Gastrocnemius medialis (tissue), 4 donors: ENCODE results near the gene STAT5A. TPM values are rescaled to one million over a fixed set of nuclear protein-coding genes. Genes with fewer than 3 reads are reported as not detected.
A peak's percentile ranks its signal among the peaks of the same experiment; 100 is the strongest.

Source experiments
- ATAC-seq, 2 donors: fragments of 150-250 bp; one replicate each; pipeline ENCODE4 v1.9.1; 2016
- DNase-seq, 2 donors: peaks; one replicate each; pipeline ENCODE4 v3.0.0-alpha.2; 2019
- H3K27ac ChIP-seq, 4 donors: fragments of 200-600 bp; sonication (generic); 1 replicate in 1 of 4; 2 replicates in 3 of 4; pipeline ENCODE4 v1.5.1; 2016 to 2018; ENCODE audit warnings: mild to moderate bottlenecking in 2 of 4, moderate library complexity in 1 of 4
- H3K27me3 ChIP-seq, 3 donors: fragments of 200-600 bp; sonication (generic) in 2 of 3; 1 replicate in 1 of 3; 2 replicates in 2 of 3; pipeline versions ENCODE4 v1.5.1 to v1.6.0; 2016 to 2019; ENCODE audit warnings: mild to moderate bottlenecking in 1 of 3, moderate library complexity in 1 of 3
- H3K36me3 ChIP-seq, 2 donors: fragments of 200-600 bp; sonication (generic) in 1 of 2; one replicate each; pipeline ENCODE4 v1.5.1; 2017 to 2018
- H3K4me1 ChIP-seq, 2 donors: fragments of 200-600 bp; sonication (generic) in 1 of 2; one replicate each; pipeline ENCODE4 v1.5.1; 2016 to 2017; ENCODE audit warnings: mild to moderate bottlenecking in 2 of 2
- H3K4me3 ChIP-seq, 4 donors: fragments of 200-600 bp; sonication (generic) in 3 of 4; 1 replicate in 1 of 4; 2 replicates in 3 of 4; pipeline ENCODE4 v1.5.1; 2016 to 2019; ENCODE audit warnings: mild to moderate bottlenecking in 2 of 4
- H3K9me3 ChIP-seq, 3 donors: fragments of 200-600 bp; sonication (generic) in 2 of 3; 1 replicate in 1 of 3; 2 replicates in 2 of 3; pipeline ENCODE4 v1.5.1; 2016 to 2019
- POLR2A ChIP-seq, 2 donors: fragments of 450-650 bp; IDR thresholded peaks; one replicate each; pipeline ENCODE4 v1.6.1; 2017; ENCODE audit warnings: antibody characterized with exemption in 2 of 2, mild to moderate bottlenecking in 2 of 2, moderate library complexity in 2 of 2
- in situ Hi-C, 4 donors: fragments of 200-750 bp; cut with MboI; loops; one replicate each; pipeline versions ENCODE4 v1.15.0 to v1.8.0; 2017; ENCODE audit warnings: low sequenced_read_pairs in 4 of 4
- intact Hi-C: fragments of 100-400 bp; cut with DNase I; formaldehyde crosslinking; loops from one replicate; pipeline ENCODE4 v1.15.1; 2023; ENCODE audit warnings: low total_unique reads
- total RNA-seq, 4 donors: library from RNA; depleted of rRNA; stranded (reverse); fragments of >200 nt; gene quantifications; one replicate each; pipeline versions ENCODE4 v1.1.0 to v1.2.3, GENCODE V29; 2016
- TF ChIP-seq, protein P1 (sequence below), 5 experiments: fragments of 450-650 bp in 3 of 5; fragments of 200-600 bp in 2 of 5; sonication (generic) in 2 of 5; IDR thresholded peaks in 4 of 5; conservative IDR thresholded peaks in 1 of 5; 1 replicate in 4 of 5; 2 replicates in 1 of 5; pipeline ENCODE4 v1.5.1; 2016 to 2019; ENCODE audit warnings: antibody characterized with exemption in 5 of 5, mild to moderate bottlenecking in 3 of 5, moderate library complexity in 3 of 5

The STAT5A gene
- total RNA-seq, 4 donors from 2014 or later = 36.0 to 87.0 (median 60.7) TPM

DNA sequence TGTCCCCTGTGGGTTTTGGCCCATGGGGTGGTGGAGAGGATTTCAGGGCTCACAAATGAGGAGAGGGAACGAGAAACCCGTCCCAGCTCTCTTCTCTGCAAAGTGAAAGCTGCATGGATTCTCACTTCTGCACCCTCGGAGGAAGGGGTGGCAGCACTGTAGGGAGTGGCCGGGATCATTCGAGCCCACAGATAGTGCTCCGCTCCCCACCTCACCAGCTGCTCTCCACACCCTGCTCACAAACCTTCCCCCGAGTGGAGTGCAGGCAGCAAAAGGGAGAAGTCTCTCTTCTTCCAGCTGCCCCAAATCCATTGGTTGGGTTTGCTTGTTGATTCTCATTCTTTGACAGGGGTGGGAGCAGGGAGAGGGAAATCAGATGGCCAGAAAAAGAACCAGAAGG, 20.1 kb downstream of the STAT5A start:
- DNase-seq (no peak), ATAC-seq (no peak)
- H3K9me3 ChIP-seq = no peaks in the 10 kb centered on the region
- peaks cover 0 to 40% of the 10 kb centered on the region in 2 donors for H3K36me3 ChIP-seq
- H3K4me3 ChIP-seq = no peak overlapping the region
- H3K27me3 ChIP-seq = no peaks in the 10 kb centered on the region
- intact Hi-C loops = no loop called here
- no peak overlapping the region for H3K27ac ChIP-seq
- TF ChIP-seq, protein P1, sequence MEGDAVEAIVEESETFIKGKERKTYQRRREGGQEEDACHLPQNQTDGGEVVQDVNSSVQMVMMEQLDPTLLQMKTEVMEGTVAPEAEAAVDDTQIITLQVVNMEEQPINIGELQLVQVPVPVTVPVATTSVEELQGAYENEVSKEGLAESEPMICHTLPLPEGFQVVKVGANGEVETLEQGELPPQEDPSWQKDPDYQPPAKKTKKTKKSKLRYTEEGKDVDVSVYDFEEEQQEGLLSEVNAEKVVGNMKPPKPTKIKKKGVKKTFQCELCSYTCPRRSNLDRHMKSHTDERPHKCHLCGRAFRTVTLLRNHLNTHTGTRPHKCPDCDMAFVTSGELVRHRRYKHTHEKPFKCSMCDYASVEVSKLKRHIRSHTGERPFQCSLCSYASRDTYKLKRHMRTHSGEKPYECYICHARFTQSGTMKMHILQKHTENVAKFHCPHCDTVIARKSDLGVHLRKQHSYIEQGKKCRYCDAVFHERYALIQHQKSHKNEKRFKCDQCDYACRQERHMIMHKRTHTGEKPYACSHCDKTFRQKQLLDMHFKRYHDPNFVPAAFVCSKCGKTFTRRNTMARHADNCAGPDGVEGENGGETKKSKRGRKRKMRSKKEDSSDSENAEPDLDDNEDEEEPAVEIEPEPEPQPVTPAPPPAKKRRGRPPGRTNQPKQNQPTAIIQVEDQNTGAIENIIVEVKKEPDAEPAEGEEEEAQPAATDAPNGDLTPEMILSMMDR (IDR thresholded peaks at IDR 0.05 in 4 of 5, conservative IDR thresholded peaks at IDR 0.05 in 1 of 5) = no peak
- no peak for TF ChIP-seq POLR2A (IDR thresholded peaks at IDR 0.05)
- in situ Hi-C loops = no loop called here
- peaks cover 16% of the 10 kb centered on the region in 2 donors for H3K4me1 ChIP-seq

GRCh38 chr17:42309142-42309541, 20.8 kb downstream of the STAT5A start:
- no peak for DNase-seq
- Histone ChIP-seq H3K4me1 (peaks cover 16% of the 10 kb centered on the region in 2 donors), H3K27ac (peak overlapping the region in 1 of 4 donors; percentile 0), H3K4me3 (no peak overlapping the region), H3K9me3 (no peaks in the 10 kb centered on the region), H3K36me3 (peaks cover 0 to 39% of the 10 kb centered on the region in 2 donors), H3K27me3 (no peaks in the 10 kb centered on the region)
- in situ Hi-C loops = no loop called here
- ATAC-seq = no peak
- TF ChIP-seq POLR2A (IDR thresholded peaks at IDR 0.05) = no peak
- TF ChIP-seq, protein P1 (IDR thresholded peaks at IDR 0.05 in 4 of 5, conservative IDR thresholded peaks at IDR 0.05 in 1 of 5) = no peak
- intact Hi-C loops = no loop called here

DNA sequence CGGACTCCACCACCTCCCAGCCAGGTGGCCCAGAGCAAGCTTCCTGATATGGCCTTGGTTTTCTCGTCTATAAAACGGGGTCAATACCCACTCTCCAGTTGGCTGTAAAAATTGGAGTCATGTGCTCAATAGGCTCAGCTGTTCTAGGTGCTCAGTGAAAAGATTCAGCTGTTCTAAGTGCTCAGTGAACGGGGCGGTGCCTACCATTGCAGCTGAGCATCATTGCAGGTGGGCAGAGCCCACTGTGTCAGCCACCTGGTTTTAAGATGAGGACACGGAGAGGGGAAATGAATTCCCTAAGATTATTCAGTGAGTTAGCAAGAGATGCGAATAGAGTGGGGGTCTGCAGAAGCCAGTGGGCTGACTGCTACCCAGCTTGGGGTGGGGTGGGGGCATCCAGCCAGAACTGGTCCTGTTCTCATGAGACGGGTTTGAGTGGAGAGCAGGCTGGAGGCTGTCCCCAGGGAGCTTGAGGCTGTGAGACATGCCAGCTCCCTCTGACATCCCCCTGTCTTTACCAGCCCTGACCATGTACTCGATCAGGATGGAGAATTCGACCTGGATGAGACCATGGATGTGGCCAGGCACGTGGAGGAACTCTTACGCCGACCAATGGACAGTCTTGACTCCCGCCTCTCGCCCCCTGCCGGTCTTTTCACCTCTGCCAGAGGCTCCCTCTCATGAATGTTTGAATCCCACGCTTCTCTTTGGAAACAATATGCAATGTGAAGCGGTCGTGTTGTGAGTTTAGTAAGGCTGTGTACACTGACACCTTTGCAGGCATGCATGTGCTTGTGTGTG, 21.9 kb downstream of the STAT5A start:
- H3K4me1 ChIP-seq = peaks cover 16% of the 10 kb centered on the region in 2 donors
- in situ Hi-C loops = no loop called here
- DNase-seq (no peak), ATAC-seq (no peak)
- peak overlapping the region; percentile 30 to 95 (median 86) for H3K27ac ChIP-seq
- H3K27me3 ChIP-seq = no peaks in the 10 kb centered on the region
- no peak overlapping the region for H3K4me3 ChIP-seq
- TF ChIP-seq, protein P1 (IDR thresholded peaks at IDR 0.05 in 4 of 5, conservative IDR thresholded peaks at IDR 0.05 in 1 of 5) = no peak
- TF ChIP-seq POLR2A (IDR thresholded peaks at IDR 0.05) = no peak
- H3K36me3 ChIP-seq = peaks cover 0 to 39% of the 10 kb centered on the region in 2 donors
- intact Hi-C loops = loop anchor here (5.0 kb wide), 1 partner anchor 147 kb away; the partner anchor contains the start of gene ATP6V0A1
- no peaks in the 10 kb centered on the region for H3K9me3 ChIP-seq

GRCh38 chr17:42310787-42311215, 22.5 kb downstream of the STAT5A start:
- ATAC-seq = peak in 1 of 2 donors; percentile 6
- no peak for TF ChIP-seq POLR2A (IDR thresholded peaks at IDR 0.05)
- TF ChIP-seq, protein P1 (IDR thresholded peaks at IDR 0.05 in 4 of 5, conservative IDR thresholded peaks at IDR 0.05 in 1 of 5) = no peak
- Histone ChIP-seq H3K4me3 (no peak overlapping the region), H3K4me1 (peaks cover 16% of the 10 kb centered on the region in 2 donors), H3K27ac (peak overlapping the region; percentile 84 to 95 (median 88)), H3K36me3 (peaks cover 0 to 42% of the 10 kb centered on the region in 2 donors), H3K27me3 (no peaks in the 10 kb centered on the region), H3K9me3 (no peaks in the 10 kb centered on the region)
- in situ Hi-C loops = no loop called here
- DNase-seq = no peak
- intact Hi-C loops = loop anchor here (5.0 kb wide), 1 partner anchor 146 kb away; the partner anchor contains the start of gene ATP6V0A1
